Activated T-helper 2 cell treated with anti-CD3 and anti-CD28 coated beads, Interferon-gamma antibody, Interleukin-2, Interleukin-4, amounts not matched to agents 10 μg/mL and 5 μg/mL and 100 μg/mL, durations not matched to agents 14 hours and 24 hours and 36 hours (primary cell): ENCODE data around the gene PXDN. TPM values are rescaled to one million over a fixed set of nuclear protein-coding genes. Genes with fewer than 3 reads are reported as not detected.
A peak's percentile ranks its signal among the peaks of the same experiment; 100 is the strongest.
"Not testable (repeated sequence)": the region's sequence is repeated elsewhere in the genome, so short reads cannot be mapped to it uniquely, and the experiment has no call there.

Experiments used
- DNase-seq: peaks from one replicate; pipeline ENCODE4 v3.0.0; 2021; ENCODE audit warnings: low spot score
- H3K27ac Mint-ChIP-seq: one replicate; pipeline ENCODE4 v1.8.0; 2021; ENCODE audit warnings: mixed read lengths
- H3K27me3 Mint-ChIP-seq: one replicate; pipeline ENCODE4 v1.8.0; 2021; ENCODE audit warnings: low read depth, mixed read lengths
- H3K36me3 Mint-ChIP-seq: one replicate; pipeline ENCODE4 v1.8.0; 2021; ENCODE audit warnings: low read depth, mixed read lengths
- H3K4me1 Mint-ChIP-seq: one replicate; pipeline ENCODE4 v1.8.0; 2021; ENCODE audit warnings: low read depth, mixed read lengths
- H3K4me3 Mint-ChIP-seq: one replicate; pipeline ENCODE4 v1.8.0; 2021; ENCODE audit warnings: low read depth, mild to moderate bottlenecking, moderate library complexity, mixed read lengths
- H3K9me3 Mint-ChIP-seq: one replicate; pipeline ENCODE4 v1.8.0; 2021; ENCODE audit warnings: mixed read lengths
- intact Hi-C: fragments of 100-400 bp; cut with micrococcal nuclease; formaldehyde crosslinking; loops from one replicate; pipeline ENCODE4 v1.15.1; 2023
- total RNA-seq: library from RNA; stranded (reverse); gene quantifications from 2 replicates; pipeline ENCODE4 v1.2.3, GENCODE V29; 2022

PXDN gene
- total RNA-seq, 1 donor from 2014 or later: 2.0 TPM

DNA sequence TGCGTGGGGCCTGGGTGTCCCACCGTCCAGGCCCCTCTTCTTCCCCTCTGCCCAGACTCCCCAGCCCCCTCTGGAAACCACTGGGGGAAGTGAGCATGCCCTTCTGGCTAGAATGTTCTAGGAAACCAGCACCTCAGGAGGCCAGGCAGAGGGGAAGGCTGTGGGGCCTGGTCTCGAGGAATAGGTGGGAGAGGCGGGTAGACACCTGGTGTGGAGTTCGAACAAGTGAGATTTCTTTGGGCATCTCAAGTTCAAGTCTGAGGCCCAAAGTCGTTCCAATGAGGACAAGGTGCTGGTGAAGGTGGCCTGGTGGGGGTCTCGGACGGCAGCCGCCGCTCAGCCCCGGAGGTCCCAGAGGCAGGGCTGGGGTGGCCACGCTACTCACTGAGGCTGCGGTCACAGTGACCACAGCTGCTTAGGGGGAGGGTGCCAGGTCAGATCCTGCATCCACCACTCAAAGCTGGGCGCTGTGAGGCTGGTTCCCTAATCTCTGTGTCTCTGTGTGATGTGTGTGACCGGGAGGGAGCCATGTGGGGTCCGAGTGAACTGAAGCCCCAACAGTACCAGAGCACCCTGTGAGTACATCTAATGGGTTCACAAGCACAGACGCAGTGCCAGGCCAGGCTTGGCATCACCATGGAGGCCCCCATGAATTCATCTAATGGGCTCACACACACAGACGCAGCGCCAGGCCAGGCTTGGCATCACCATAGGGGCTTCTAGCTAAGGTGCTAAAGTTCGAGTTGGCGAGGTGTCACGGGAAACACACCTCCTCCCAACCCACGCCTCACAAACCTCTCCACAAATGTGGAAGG is 26.5 kb upstream of the PXDN start:
- no peaks in the 10 kb centered on the region for H3K4me1 Mint-ChIP-seq
- intact Hi-C loops: no loop called here
- no peak overlapping the region for H3K4me3 Mint-ChIP-seq
- H3K36me3 Mint-ChIP-seq: no peaks in the 10 kb centered on the region
- H3K27me3 Mint-ChIP-seq: no peaks in the 10 kb centered on the region
- H3K9me3 Mint-ChIP-seq: no peaks in the 10 kb centered on the region
- H3K27ac Mint-ChIP-seq: no peak overlapping the region
- no peak for DNase-seq

DNA sequence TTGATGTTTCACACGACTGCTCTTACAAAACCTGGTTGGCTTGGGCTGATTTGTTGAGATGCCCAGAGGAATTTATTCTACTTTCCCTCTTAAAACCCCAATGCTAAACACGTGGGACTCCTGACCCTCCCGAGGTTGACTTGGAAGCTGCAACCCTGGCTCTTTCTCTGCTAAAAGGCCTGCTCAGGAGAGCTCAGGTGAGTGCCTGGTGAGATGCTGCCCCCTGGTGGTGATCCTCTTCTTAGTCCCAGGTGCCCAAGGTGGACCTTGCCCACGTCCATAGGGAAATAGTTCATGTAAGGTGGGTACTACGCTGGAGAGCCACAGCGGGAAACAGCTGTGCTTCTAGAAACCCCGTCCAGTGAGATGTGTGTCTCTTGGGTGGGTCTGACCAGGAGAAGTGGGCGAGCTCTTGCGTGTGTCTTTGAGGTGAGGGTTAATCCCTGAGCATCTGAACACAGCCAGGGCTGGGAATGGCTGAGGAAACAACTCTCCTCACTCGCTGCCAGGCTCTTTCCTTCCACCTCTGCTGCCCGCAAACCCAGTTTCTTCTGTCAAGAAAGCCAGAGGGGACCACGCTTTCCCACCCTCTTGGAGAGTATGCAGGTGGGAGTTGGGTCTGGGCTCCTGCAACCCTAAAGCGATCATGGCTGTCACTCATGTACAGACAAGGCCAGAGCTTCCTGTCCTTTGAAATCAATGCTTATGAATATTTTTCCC is 25.5 kb upstream of the PXDN start:
- no peak overlapping the region for H3K4me3 Mint-ChIP-seq
- no peak overlapping the region for H3K27ac Mint-ChIP-seq
- H3K27me3 Mint-ChIP-seq: no peaks in the 10 kb centered on the region
- intact Hi-C loops: no loop called here
- H3K36me3 Mint-ChIP-seq: no peaks in the 10 kb centered on the region
- no peaks in the 10 kb centered on the region for H3K4me1 Mint-ChIP-seq
- DNase-seq: peak; percentile 26
- H3K9me3 Mint-ChIP-seq: no peaks in the 10 kb centered on the region

DNA sequence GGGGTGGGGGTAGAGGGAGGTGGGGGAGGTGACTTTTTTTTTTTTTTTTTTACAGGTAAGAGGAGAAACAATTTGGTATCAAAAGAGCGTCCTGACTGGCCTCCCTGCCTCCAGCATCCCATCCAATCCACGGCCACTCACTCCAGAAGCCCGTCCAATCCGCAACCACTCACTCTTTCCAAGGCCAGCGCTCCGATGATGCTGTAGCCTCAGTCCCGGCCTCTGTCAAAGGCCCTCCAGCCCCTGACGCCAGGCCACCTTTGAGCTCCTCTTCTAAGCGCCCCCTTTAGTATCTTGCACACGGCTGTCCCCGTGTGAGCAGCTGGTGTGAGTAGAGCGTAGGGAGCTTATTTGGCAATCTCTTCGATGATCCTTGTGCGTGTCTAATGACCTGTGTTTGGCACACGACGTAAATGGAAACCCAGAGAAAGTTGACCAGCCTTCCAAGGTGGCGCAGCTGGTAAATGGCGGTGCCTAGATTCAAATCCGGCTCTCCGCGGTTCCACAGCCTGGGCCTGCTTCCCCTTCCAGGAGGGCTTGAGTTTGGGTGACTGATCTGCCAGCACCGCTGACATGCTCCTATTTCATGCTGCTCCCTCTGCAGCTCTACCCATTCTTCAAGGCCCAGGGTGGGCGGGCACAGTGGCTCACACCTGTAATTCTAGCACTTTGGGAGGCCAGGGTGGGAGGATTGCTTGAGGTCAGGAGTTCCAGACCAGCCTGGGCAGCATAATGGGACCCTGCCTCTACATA is 23.8 kb upstream of the PXDN start:
- intact Hi-C loops: no loop called here
- no peak for DNase-seq
- H3K4me3 Mint-ChIP-seq: no peak overlapping the region
- H3K27ac Mint-ChIP-seq: no peak overlapping the region
- H3K27me3 Mint-ChIP-seq: no peaks in the 10 kb centered on the region
- no peaks in the 10 kb centered on the region for H3K9me3 Mint-ChIP-seq
- H3K36me3 Mint-ChIP-seq: no peaks in the 10 kb centered on the region
- H3K4me1 Mint-ChIP-seq: no peaks in the 10 kb centered on the region

DNA sequence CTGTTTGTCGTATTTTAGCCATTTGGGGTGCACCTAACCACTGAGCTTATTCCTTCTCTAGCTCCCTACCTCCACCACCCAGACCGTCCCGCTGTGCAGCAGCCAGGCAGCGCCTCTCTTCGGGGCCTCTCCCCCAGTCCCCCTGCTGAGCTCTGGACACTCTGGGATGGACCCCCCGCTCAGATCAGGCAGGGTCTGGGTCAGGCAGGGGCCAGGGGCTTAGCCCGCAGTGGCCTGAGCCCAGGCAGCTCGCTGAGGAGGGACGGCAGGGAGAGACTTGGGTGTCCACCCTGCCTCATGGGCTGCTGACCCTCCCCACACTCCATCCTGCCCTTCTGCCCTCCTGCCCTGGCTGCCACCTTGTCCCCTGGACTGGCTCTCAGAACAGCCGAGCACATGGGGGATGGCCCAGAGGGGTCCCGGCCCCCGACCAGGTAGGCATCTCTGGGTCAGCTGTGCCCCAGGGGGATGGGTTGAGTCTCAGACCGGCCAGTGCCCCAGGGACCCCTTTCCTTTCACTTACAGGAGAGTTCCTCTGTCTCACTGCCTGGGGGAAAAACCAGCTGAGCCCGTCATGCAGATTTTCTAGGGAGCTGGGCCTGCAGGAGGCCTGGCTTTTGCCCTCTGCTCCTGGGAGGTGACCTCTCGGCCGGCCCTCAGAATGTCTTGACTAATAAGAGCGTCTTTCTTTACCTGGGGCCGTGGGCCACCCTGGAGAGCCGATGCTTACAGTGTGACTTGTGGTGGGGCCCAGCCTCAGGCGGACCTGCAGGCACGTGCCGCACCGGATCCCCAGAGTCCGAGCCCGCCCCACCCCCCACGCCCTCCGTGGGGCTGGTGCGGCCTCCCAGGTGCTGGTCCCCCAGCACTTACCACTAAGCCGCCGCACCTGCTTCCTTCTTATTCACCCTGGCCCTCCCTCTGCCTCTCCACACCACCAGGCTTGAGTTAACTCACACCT is 22.8 kb upstream of the PXDN start:
- Mint-ChIP-seq H3K36me3 (no peaks in the 10 kb centered on the region), H3K4me3 (no peak overlapping the region), H3K4me1 (no peaks in the 10 kb centered on the region), H3K9me3 (no peaks in the 10 kb centered on the region), H3K27ac (no peak overlapping the region), H3K27me3 (no peaks in the 10 kb centered on the region)
- intact Hi-C loops: no loop called here
- DNase-seq: no peak

DNA sequence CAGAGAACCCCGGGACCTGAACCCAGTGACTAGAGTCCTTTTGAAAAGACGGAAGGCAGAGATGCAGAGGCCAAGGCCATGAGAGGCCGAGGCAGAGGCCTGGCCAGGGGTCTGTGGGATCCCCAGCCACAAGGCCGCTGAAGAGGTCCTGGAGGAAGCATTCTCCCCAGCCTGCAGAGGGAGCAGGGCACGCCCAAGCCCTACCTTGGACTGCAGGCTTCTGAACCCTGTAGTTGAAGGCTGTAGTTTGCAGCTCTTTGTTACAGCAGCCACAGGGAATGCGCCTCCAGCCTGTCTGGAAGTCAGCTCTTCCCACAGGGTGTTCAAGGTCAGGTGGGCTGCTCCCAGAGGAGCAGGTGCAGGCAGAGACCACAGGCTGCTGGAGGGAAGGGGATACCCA is 22.1 kb upstream of the PXDN start:
- Mint-ChIP-seq H3K4me3 (no peak overlapping the region), H3K27ac (no peak overlapping the region), H3K4me1 (no peaks in the 10 kb centered on the region), H3K27me3 (no peaks in the 10 kb centered on the region), H3K9me3 (no peaks in the 10 kb centered on the region), H3K36me3 (no peaks in the 10 kb centered on the region)
- intact Hi-C loops: no loop called here
- DNase-seq: no peak

DNA sequence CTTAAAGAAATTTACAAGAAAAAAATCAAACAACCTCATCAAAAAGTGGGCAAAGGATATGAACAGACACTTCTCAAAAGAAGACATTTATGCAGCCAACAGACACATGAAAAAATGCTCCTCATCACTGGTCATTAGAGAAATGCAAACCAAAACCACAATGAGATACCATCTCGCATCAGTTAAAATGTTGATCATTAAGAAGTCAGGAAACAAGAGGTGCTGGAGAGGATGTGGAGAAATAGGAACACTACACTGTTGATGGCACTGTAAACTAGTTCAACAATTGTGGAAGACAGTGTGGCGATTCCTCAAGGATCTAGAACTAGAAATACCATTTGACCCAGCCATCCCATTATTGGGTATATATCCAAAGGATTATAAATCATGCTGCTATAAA is 20.9 kb upstream of the PXDN start:
- H3K4me1 Mint-ChIP-seq, DNase-seq, H3K27ac Mint-ChIP-seq, H3K4me3 Mint-ChIP-seq, H3K9me3 Mint-ChIP-seq, intact Hi-C loops, H3K27me3 Mint-ChIP-seq, H3K36me3 Mint-ChIP-seq: not testable (repeated sequence)

DNA sequence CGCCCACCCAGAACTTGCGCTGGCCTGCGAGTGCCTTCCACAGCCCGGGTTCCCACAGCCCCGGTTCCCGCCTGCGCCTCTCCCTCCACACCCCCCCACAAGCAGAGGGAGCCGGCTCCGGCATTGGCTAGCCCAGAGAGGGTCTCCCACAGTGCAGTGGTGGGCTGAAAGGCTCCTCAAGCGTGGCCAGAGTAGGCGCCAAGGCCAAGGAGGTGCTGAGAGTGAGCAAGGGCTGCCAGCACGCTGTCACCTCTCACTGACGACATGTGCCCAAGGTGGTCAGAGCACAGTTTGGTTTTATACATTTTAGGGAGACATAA is 15.3 kb upstream of the PXDN start:
- Mint-ChIP-seq H3K9me3 (peaks cover 8% of the 10 kb centered on the region), H3K36me3 (no peaks in the 10 kb centered on the region), H3K27ac (no peak overlapping the region), H3K27me3 (peaks cover 1% of the 10 kb centered on the region), H3K4me1 (no peaks in the 10 kb centered on the region), H3K4me3 (no peak overlapping the region)
- intact Hi-C loops: no loop called here
- DNase-seq: no peak

DNA sequence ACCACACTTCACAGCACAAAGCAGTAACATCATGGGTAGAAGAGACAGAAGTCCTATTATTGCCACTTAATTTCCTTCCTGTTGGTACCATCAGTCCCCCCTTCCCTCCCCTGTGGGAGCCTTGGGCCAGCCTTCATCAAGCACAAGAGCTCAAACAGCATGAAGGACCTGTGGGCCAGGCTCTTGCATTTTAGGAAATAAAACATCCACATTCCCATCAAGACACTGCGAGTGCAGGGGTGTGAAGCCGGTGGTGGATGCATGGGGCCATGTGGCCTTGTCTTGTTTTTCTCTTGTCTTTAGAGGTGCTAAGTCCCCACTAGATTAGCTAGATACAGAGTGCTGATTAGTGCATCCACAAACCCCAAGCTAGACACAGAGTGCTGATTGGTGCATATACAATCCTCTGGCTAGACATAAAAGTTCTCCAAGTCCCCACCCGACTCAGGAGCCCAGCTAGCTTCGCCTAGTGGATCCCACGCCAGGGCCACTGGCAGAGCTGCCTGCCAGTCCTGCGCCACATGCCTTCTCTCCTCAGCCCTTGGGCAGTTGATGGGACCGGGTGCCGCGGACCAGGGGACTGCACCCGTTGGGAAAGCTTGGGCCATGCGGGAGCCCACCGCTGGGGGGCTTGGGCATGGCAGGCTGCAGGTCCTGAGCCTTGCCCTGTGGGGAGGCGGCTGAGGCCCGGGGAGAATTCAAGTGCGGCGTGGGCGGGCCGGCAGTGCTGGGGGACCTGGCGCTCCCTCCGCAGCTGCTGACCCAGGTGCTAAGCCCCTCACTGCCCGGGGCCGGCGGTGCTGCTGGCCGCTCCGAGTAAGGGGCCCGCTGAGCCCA is 14.7 kb upstream of the PXDN start:
- Mint-ChIP-seq H3K27ac (no peak overlapping the region), H3K4me1 (no peaks in the 10 kb centered on the region), H3K4me3 (no peak overlapping the region), H3K27me3 (peaks cover 1% of the 10 kb centered on the region), H3K36me3 (no peaks in the 10 kb centered on the region), H3K9me3 (peaks cover 8% of the 10 kb centered on the region)
- intact Hi-C loops: no loop called here
- DNase-seq: no peak

DNA sequence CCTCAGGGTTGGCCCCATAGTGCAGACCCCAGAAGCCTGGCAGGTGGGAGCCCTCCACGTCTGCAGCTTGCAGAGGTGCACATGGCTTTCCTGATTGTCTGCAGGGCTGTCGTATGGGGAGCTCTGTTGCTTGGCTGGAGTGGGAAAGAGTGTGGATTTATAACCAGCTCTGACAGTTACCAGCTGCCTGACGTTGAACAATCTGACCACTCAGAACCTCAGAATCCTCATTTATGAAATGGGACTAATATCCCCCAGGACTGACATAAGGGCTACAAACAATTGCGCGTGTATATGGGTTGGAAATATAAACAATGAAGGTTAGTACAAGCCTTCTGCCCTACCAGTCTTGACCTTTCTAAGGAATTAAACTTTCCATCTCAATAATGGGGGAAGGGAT is 13.9 kb upstream of the PXDN start:
- DNase-seq: no peak
- peaks cover 1% of the 10 kb centered on the region for H3K27me3 Mint-ChIP-seq
- H3K36me3 Mint-ChIP-seq: no peaks in the 10 kb centered on the region
- H3K4me3 Mint-ChIP-seq: no peak overlapping the region
- H3K4me1 Mint-ChIP-seq: no peaks in the 10 kb centered on the region
- no peak overlapping the region for H3K27ac Mint-ChIP-seq
- intact Hi-C loops: no loop called here
- H3K9me3 Mint-ChIP-seq: peaks cover 8% of the 10 kb centered on the region

DNA sequence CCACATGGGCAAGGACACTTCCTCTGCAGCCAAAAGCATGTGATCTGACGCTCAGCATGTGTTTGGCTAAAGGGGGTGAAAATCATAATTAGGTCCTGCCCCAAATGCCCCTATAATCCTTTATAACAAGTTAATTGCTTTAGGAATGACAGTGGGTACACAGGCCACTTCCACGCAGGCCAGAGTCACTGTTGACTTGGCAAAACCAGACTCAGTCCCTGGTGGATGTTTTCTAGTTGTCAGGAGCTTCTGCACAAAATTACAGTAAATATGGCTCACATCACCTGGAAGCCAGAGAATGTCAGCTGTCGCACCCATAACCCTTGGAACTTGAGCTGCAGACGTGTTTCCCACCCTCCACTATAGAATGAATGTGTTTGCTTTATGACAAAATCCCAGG is 13.3 kb upstream of the PXDN start:
- H3K4me3 Mint-ChIP-seq: no peak overlapping the region
- H3K27ac Mint-ChIP-seq: no peak overlapping the region
- H3K27me3 Mint-ChIP-seq: peaks cover 1% of the 10 kb centered on the region
- no peaks in the 10 kb centered on the region for H3K36me3 Mint-ChIP-seq
- intact Hi-C loops: no loop called here
- DNase-seq: no peak
- no peaks in the 10 kb centered on the region for H3K4me1 Mint-ChIP-seq
- peaks cover 8% of the 10 kb centered on the region for H3K9me3 Mint-ChIP-seq

DNA sequence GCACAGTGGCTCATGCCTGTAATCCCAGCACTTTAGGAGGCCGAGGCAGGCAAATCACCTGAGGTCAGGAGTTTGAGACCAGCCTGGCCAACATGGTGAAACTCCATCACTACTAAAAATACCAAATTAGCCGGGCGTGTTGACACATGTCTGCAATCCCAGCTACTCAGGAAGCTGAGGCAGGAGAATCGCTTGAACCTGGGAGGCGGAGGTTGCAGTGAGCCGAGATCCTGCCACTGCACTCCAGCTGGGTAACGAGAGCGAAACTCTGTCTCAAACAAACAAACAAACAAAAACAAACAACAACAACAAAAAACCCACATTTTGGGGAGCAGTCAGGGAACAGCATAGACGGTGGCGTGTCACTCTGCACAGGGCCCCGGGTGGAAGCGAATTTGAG is 12.8 kb upstream of the PXDN start:
- H3K4me1 Mint-ChIP-seq, H3K36me3 Mint-ChIP-seq, H3K4me3 Mint-ChIP-seq, intact Hi-C loops, H3K9me3 Mint-ChIP-seq, H3K27me3 Mint-ChIP-seq, H3K27ac Mint-ChIP-seq, DNase-seq: not testable (repeated sequence)

DNA sequence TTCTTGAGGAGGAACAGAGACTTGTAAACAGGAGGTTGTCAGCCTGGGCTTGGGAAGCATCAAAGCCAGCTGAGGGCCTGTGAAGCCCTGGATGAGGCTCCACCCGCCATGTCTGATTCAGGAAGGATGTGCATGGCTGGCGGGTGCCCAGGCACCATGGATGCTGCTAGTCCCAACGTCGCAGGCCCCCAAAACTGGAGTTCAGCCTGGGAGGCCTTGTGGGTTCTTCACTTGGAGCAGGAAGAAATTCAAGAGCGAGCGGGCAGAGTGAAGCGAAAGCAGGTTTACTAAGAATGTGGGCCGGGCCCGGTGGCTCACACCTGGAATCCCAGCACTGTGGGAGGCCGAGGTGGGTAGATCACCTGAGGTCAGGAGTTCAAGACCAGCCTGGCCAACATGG is 12.1 kb upstream of the PXDN start:
- no peak overlapping the region for H3K27ac Mint-ChIP-seq
- no peaks in the 10 kb centered on the region for H3K4me1 Mint-ChIP-seq
- no peak overlapping the region for H3K4me3 Mint-ChIP-seq
- intact Hi-C loops: no loop called here
- no peak for DNase-seq
- peaks cover 1% of the 10 kb centered on the region for H3K27me3 Mint-ChIP-seq
- peaks cover 8% of the 10 kb centered on the region for H3K9me3 Mint-ChIP-seq
- H3K36me3 Mint-ChIP-seq: no peaks in the 10 kb centered on the region
